K562 (cell line): ENCODE measurements around the gene TDRD9. TPM values are rescaled to one million over a fixed set of nuclear protein-coding genes. Genes with fewer than 3 reads are reported as not detected.

Experiments
- ATAC-seq: fragments of 200-7000 bp; cut with Tn5 transposase; 3 replicates; pipeline ENCODE4 v1.9.1; 2020; ENCODE audit warnings: moderate library complexity
- BruUV-seq: library from RNA; stranded (reverse); fragments of 400-500 nt; replicated peaks from 2 replicates; lab custom pipeline; 2021; lab: Mats Ljungman, UMichigan
- CTCF ChIA-PET: fragments of 300-600 bp; formaldehyde crosslinking; extraction: SDS; loops from one replicate; lab custom pipeline; 2021; ENCODE audit warnings: low intra/inter-chr PET ratio; lab: Yijun Ruan, JAX
- POLR2A ChIA-PET: fragments of 300-600, 350-650 bp; sonication (Branson Sonifier 250); formaldehyde crosslinking; extraction: SDS; loops from one replicate; lab custom pipeline; 2021; ENCODE audit warnings: antibody characterized with exemption, inconsistent platforms; lab: Yijun Ruan, JAX
- DNase-seq, 4 experiments: peaks; one replicate each; pipeline versions ENCODE4 v3.0.0 to v3.0.0-alpha.2; 2011 to 2018; ENCODE audit warnings: low spot score in 3 of 4, mixed read lengths in 3 of 4; ENCODE audit errors: extremely low read depth in 1 of 4
- FAIRE-seq: peaks from 2 replicates; lab custom pipeline; 2011; peaks lifted over from hg19 to GRCh38; lab: Jason Lieb, UNC
- H2AFZ ChIP-seq: 2 replicates; pipeline ENCODE4 v1.6.0; 2011; ENCODE audit warnings: low read depth, low read length, control low read depth, inconsistent platforms
- H3K27ac ChIP-seq: fragments of 200-600 bp; 3 replicates; pipeline ENCODE4 v1.8.0; 2011; ENCODE audit warnings: low read depth, mild to moderate bottlenecking, control low read depth, inconsistent platforms, low read length, moderate library complexity, mixed read lengths; ENCODE audit errors: extremely low read depth
- H3K27me3 ChIP-seq, 2 experiments: fragments of 300-600 bp in 1 of 2; 2 replicates in 1 of 2; 3 replicates in 1 of 2; pipeline versions ENCODE4 v1.6.0 to v1.8.0; 2011; ENCODE audit warnings: inconsistent platforms in 2 of 2, low read length in 2 of 2, mild to moderate bottlenecking in 1 of 2, mixed read lengths in 1 of 2, moderate library complexity in 1 of 2; ENCODE audit not compliant: control insufficient read depth in 2 of 2, insufficient read depth in 2 of 2
- H3K36me3 ChIP-seq: fragments of 300-600 bp; 3 replicates; pipeline ENCODE4 v1.8.0; 2011; ENCODE audit warnings: mild to moderate bottlenecking, low read length, inconsistent platforms; ENCODE audit not compliant: control insufficient read depth, insufficient read depth
- H3K4me1 ChIP-seq, 2 experiments: fragments of 200-600 bp in 1 of 2; replicated peaks in 1 of 2; 2 replicates in 1 of 2; 3 replicates in 1 of 2; pipeline versions ENCODE4 v1.5.1 to v1.8.0; 2011; ENCODE audit warnings: inconsistent platforms in 2 of 2, low read length in 2 of 2, mild to moderate bottlenecking in 1 of 2, mixed read lengths in 1 of 2, moderate library complexity in 1 of 2; ENCODE audit not compliant: control insufficient read depth in 2 of 2, insufficient read depth in 2 of 2
- H3K4me2 ChIP-seq: 2 replicates; pipeline ENCODE4 v1.6.1; 2011; ENCODE audit warnings: low read length, control low read depth, inconsistent platforms, mixed read lengths; ENCODE audit not compliant: insufficient read depth
- H3K4me3 ChIP-seq: fragments of 200-600 bp; sonication (generic), shearing (Covaris generic); 2 replicates; pipeline ENCODE4 v1.5.1; 2016; ENCODE audit warnings: control low read depth, inconsistent platforms
- H3K79me2 ChIP-seq: fragments of 200-600 bp; 3 replicates; pipeline ENCODE4 v1.8.0; 2011; ENCODE audit warnings: low read length, inconsistent platforms; ENCODE audit not compliant: control insufficient read depth, insufficient read depth
- H3K9ac ChIP-seq, 2 experiments: 2 replicates each; pipeline versions ENCODE4 v1.6.0 to v1.6.1; 2011; ENCODE audit warnings: low read depth in 2 of 2, low read length in 2 of 2, control low read depth in 1 of 2, inconsistent platforms in 1 of 2, mild to moderate bottlenecking in 1 of 2, mixed read lengths in 1 of 2; ENCODE audit not compliant: insufficient read depth in 1 of 2
- H3K9me1 ChIP-seq: one replicate; pipeline ENCODE4 v1.6.0; 2011; ENCODE audit warnings: inconsistent platforms, mild to moderate bottlenecking, low read length, moderate library complexity; ENCODE audit not compliant: control insufficient read depth, insufficient read depth
- H3K9me3 ChIP-seq: replicated peaks from 2 replicates; pipeline ENCODE4 v1.5.1; 2011; ENCODE audit warnings: low read depth, low read length, inconsistent platforms; ENCODE audit not compliant: control insufficient read depth, insufficient read depth
- H4K20me1 ChIP-seq: replicated peaks from 2 replicates; pipeline ENCODE4 v1.6.1; 2011; ENCODE audit warnings: low read length, inconsistent platforms, mixed read lengths; ENCODE audit not compliant: control insufficient read depth, insufficient read depth
- ATF4 ChIP-seq: fragments of 450-650 bp; formaldehyde crosslinking; IDR thresholded peaks from 2 replicates; pipeline ENCODE4 v1.4.0; 2022; ENCODE audit warnings: mild to moderate bottlenecking, moderate library complexity
- BCLAF1 ChIP-seq, 2 experiments: fragments of 450-650 bp in 1 of 2; IDR thresholded peaks; 2 replicates each; pipeline ENCODE4 v1.6.1; 2011 to 2017; ENCODE audit warnings: low read depth in 2 of 2, antibody characterized with exemption in 1 of 2, borderline replicate concordance in 1 of 2, low read length in 1 of 2, mild to moderate bottlenecking in 1 of 2, mixed read lengths in 1 of 2; ENCODE audit not compliant: control insufficient read depth in 1 of 2
- E2F4 ChIP-seq: sonication (generic); formaldehyde crosslinking; IDR thresholded peaks from 2 replicates; pipeline ENCODE4 v1.8.0; 2022; ENCODE audit warnings: mild to moderate bottlenecking, low read depth, missing genetic modification reagents
- MTA3 ChIP-seq: fragments of 450-650 bp; formaldehyde crosslinking; IDR thresholded peaks from 2 replicates; pipeline ENCODE4 v1.6.1; 2017; ENCODE audit warnings: mild to moderate bottlenecking, borderline replicate concordance
- RREB1 ChIP-seq: fragments of 250-450 bp; sonication (Bioruptor Pico); IDR thresholded peaks from 2 replicates; pipeline ENCODE4 v1.4.0; 2020
- SMARCE1 ChIP-seq: fragments of 450-650 bp; IDR thresholded peaks from 2 replicates; pipeline ENCODE4 v1.7.1; 2016; ENCODE audit warnings: mild to moderate bottlenecking
- SUPT5H ChIP-seq: fragments of 450-650 bp; IDR thresholded peaks from 2 replicates; pipeline ENCODE4 v1.6.1; 2016
- TAF7 ChIP-seq: fragments of 450-650 bp; IDR thresholded peaks from 2 replicates; pipeline ENCODE4 v1.6.1; 2016; ENCODE audit warnings: missing genetic modification characterization, missing compliant biosample characterization
- TEAD1 ChIP-seq, 2 experiments: fragments of 450-650 bp in 1 of 2; sonication (generic) in 1 of 2; formaldehyde crosslinking; IDR thresholded peaks; 2 replicates each; pipeline versions ENCODE4 v1.4.0 to v1.8.0; 2020 to 2022; ENCODE audit warnings: mild to moderate bottlenecking in 2 of 2, missing genetic modification reagents in 1 of 2
- ZNF584 ChIP-seq: fragments of 200-800 bp; sonication (Bioruptor generic); IDR thresholded peaks from 2 replicates; pipeline ENCODE4 v1.6.1; 2016; ENCODE audit warnings: low read depth, mild to moderate bottlenecking, missing genetic modification characterization, missing compliant biosample characterization
- WGBS: fragments of 100-300 bp; shearing (Covaris generic); methylation state at CpG from one replicate; pipeline ENCODE4 v1.1.6; 2016; ENCODE audit warnings: low coverage, mixed read lengths; ENCODE audit not compliant: insufficient coverage; ENCODE audit errors: missing lambda C conversion rate; 5-methylcytosine and 5-hydroxymethylcytosine counted together
- in situ Hi-C: fragments of 300-500 bp; cut with MboI; formaldehyde crosslinking; loops from 4 replicates; pipeline ENCODE4 v1.15.0; 2018; ENCODE audit warnings: inconsistent platforms, mixed read lengths
- intact Hi-C: fragments of 100-400 bp; cut with micrococcal nuclease; formaldehyde crosslinking; loops from 2 replicates; pipeline ENCODE4 v1.14.2; 2022
- polyA plus RNA-seq, 8 experiments: library from polyadenylated mRNA; depleted of rRNA in 4 of 8; stranded (reverse) in 5 of 8; unstranded in 3 of 8; fragments of >200 nt; fragmentation: Nextera tagmentation in 2 of 8; fragmentation: Illumina TruSeq in 1 of 8; extraction: Ambion mirVana in 2 of 8; extraction: Trizol in 1 of 8; gene quantifications; 2 replicates each; pipeline versions ENCODE4 v1.2.1 to v1.2.3, GENCODE V29; 2011 to 2014; ENCODE audit warnings: inconsistent platforms in 1 of 8, missing spikeins in 1 of 8
- total RNA-seq, 7 experiments: library from RNA; depleted of rRNA in 6 of 7; stranded (reverse); fragments of >200 nt in 6 of 7; fragmentation: Illumina TruSeq in 2 of 7; extraction: Trizol in 2 of 7; gene quantifications; 2 replicates each; pipeline versions ENCODE4 v1.2.1 to v1.2.3, GENCODE V29; 2011 to 2021; ENCODE audit warnings: low replicate concordance in 1 of 7

TDRD9 gene
- total and polyA plus RNA-seq, 9 of the 15 experiments (the other 6 are each of a cell fraction or from before 2014, with no cell fraction given), result 0.04 to 0.14 (median 0.04) TPM; not detected in 5

GRCh38 chr14:104001003-104001402 is 72.7 kb downstream of the TDRD9 start:
- no peaks in the 10 kb centered on the region for H3K79me2 ChIP-seq
- H3K4me2 ChIP-seq, result no peak overlapping the region
- WGBS, result 0% methylated on average over 4 of the region's 4 CpGs
- H3K9me3 ChIP-seq, result no peaks in the 10 kb centered on the region
- no peak overlapping the region for H3K4me3 ChIP-seq
- peaks cover 10 to 32% of the 10 kb centered on the region in 2 experiments; a peak in 4 of 5 replicates for H3K27me3 ChIP-seq
- no peak overlapping the region for H3K27ac ChIP-seq
- BruUV-seq, result no TSS peak
- no peaks in the 10 kb centered on the region for H3K36me3 ChIP-seq
- no peak overlapping the region for H3K9ac ChIP-seq
- in situ Hi-C loops, result no loop called here
- no peaks in the 10 kb centered on the region; the same call in 1 of the 2 replicates for H4K20me1 ChIP-seq
- intact Hi-C loops, result no loop called here
- DNase-seq (peak; percentile 12 to 36 (median 22)), ATAC-seq (peak; percentile 93), FAIRE-seq (no peak)
- H2AFZ ChIP-seq, result no peak overlapping the region
- H3K9me1 ChIP-seq, result no peaks in the 10 kb centered on the region
- CTCF ChIA-PET, result interaction anchor here (0.6 kb wide), 1 partner anchor 193 kb away, joined by 4 read pairs; no protein-coding TSS in a partner anchor
- POLR2A ChIA-PET, result no interaction called here
- no peaks in the 10 kb centered on the region for H3K4me1 ChIP-seq
- no peak for TF ChIP-seq BCLAF1 (IDR thresholded peaks at IDR 0.05; ENCODE audit: borderline replicate concordance in 1 of 2, control insufficient read depth in 1 of 2, low read depth in 2 of 2, low read length in 1 of 2)
- no peak for TF ChIP-seq ATF4 (CRISPR knock-in tag)
- TF ChIP-seq SMARCE1, result no peak
- TF ChIP-seq SUPT5H, result no peak
- TF ChIP-seq TAF7, result no peak
- no peak for TF ChIP-seq TEAD1 (CRISPR knock-in tag; IDR thresholded peaks at IDR 0.05)
- TF ChIP-seq RREB1 (CRISPR knock-in tag), result no peak
- no peak for TF ChIP-seq MTA3
- TF ChIP-seq E2F4, result no peak
- no peak for TF ChIP-seq ZNF584 (CRISPR knock-in tag)
